Erythroblast (primary cell): ENCODE measurements around the gene TTLL7.

Experiments used
- DNase-seq, 2 experiments: peaks; one replicate each; lab custom pipeline; 2025; lab: John Stamatoyannopoulos, UW
- GATA1 ChIP-seq: IDR thresholded peaks from 2 replicates; pipeline ENCODE4 v1.6.1; 2011; ENCODE audit warnings: low read depth, mild to moderate bottlenecking, control low read depth, low read length, moderate library complexity
- POLR2A ChIP-seq: IDR thresholded peaks from 2 replicates; pipeline ENCODE4 v1.6.1; 2011; ENCODE audit warnings: mild to moderate bottlenecking, low read length

Gene TTLL7

GRCh38 chr1:83976920-83977319 lies 22.0 kb downstream of the TTLL7 start:
- DNase-seq, result no peak

DNA sequence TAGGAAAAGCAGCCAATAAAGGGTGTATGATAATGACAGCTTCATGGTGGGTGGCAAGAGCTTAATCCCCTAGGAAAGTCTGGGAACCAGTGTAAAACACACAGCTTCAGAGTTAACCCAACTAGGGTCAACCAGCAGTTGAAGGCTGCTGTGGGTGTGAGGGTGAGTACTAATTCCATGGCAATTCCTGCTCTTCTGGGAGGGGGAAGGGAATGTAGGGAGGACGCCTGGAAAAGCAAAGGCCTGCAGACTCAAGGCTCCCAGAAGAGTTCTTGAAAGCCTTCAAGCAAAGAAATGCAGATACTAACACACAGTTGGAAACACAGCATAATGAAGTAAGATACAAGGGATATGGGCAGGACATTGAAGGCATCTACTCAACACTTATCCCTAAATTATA lies 28.1 kb downstream of the TTLL7 start:
- TF ChIP-seq GATA1 (no peak), POLR2A (no peak)
- no peak for DNase-seq

More at GRCh38 chr1:83976920-83977319, 22.0 kb downstream of the TTLL7 start:
- no peak for TF ChIP-seq POLR2A
- TF ChIP-seq GATA1, result no peak

DNA sequence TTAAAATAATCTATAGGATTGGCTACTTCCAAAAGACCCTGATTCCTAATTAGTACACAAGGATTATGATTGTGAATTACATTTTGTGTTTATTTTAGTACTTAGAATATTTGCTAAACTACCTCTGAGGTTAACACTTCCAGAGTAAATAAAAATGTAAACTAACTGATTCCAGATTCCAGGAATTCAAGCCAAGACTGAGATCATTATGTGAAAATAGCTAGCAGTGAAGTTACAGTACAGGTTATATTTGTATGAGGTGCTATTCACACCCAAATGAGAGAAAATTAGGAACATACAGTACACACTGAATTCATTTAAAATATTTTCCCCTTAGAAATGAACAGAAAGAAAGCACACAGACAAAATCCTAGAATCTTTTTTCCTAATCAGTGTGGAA lies 28.8 kb downstream of the TTLL7 start:
- TF ChIP-seq GATA1, result no peak
- no peak for DNase-seq

DNA sequence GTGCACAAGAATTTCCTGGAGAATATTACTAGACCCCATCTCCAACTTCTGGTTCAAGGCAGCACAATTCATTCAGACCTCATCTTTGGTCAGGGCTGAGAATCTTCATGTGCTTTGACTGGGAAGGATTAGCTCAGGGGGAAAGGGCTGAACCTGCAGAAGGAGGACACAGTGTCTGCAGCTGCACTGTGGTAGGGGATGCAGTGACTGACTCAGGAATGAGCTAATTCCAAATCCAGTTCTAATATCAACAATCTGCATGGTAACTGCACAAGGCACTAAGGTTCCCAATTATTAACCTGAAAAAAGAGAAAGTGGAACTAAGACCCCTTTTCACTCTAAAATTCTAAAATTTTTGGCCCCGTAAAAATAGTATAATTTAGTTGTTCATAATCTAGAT lies 31.6 kb downstream of the TTLL7 start:
- TF ChIP-seq POLR2A (no peak), GATA1 (no peak)
- no peak for DNase-seq

DNA sequence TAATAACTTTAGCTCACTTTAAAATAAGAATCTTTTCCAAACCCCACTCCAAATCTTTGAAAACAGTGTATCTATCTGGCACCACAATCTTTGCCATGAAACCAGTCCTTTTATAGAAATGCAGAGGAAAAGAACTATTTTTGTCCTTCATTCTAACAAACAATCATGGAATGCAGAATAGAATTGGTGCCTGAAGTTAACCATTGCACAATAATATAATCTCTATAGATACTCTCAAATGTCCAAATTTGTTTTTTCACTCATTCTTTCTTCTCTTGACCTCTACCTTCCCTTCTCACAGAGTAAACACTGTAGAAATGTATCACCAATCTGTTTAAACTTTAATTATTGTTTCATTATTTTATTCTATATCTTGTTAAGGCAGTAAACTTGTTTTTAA lies 34.8 kb downstream of the TTLL7 start:
- DNase-seq, result no peak
- TF ChIP-seq GATA1 (no peak), POLR2A (no peak)

DNA sequence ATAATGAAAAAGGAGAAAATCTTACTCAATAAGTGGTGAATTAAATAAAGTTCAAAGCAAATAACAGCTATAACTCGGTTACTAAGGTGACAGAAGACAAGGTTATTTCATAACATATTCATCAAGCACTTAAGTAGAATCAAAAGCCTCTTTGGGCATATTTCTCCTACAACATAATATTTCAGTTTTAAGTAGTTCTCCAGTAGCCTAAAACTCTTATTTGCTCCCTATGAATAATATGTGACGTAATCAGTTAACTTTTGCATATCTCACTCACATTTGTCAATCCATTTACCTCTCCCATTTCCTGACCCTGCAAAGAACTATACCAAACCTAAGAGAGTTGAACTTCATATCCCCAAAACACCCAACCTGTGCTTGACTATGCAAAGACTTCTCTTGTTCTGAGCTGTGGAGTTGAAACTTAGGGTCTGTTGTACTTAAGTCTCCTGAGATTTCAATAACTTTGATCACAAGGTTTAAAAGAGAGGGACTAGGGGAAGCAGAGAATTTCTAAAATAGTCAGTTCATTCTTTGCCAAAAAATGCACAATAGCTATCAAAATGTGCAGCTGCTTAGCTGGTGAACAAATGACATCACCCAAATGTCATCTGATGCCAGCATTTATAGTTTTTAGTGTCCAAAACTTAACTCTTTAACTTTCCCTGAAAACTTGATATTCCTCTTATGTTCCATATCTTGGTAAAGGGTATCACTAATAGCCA lies 37.2 kb downstream of the TTLL7 start:
- no peak for DNase-seq
- TF ChIP-seq POLR2A (no peak), GATA1 (no peak)

GRCh38 chr1:83960669-83961277 lies 38.2 kb downstream of the TTLL7 start:
- DNase-seq, result no peak
- TF ChIP-seq GATA1 (no peak), POLR2A (no peak)

- DNase-seq, result no peak
- TF ChIP-seq GATA1 (no peak), POLR2A (no peak)
Observed at GRCh38 chr1:83959824-83960498, 39.0 kb downstream of the TTLL7 start.

DNA sequence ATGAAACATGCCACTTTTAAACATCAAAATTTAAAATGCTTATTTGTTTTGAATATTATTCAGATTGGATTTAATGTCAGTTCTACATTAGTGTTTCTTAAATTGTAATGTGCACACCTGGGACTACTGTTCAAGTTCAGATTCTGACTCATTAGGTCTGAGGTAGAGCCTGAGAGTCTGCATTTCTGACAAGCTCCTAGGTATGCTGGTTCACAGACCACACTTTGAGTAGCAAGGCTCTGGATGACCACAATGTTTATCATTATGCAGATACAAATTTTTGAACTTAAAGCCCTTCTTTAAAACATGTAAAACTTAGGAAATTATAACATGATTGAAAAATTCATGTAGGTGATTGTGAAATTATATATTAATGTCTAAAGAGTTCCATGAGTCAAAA lies 40.2 kb downstream of the TTLL7 start:
- TF ChIP-seq POLR2A (no peak), GATA1 (no peak)
- DNase-seq, result no peak

GRCh38 chr1:83954166-83954823 lies 44.6 kb downstream of the TTLL7 start:
- TF ChIP-seq POLR2A, result no peak
- no peak for TF ChIP-seq GATA1
- DNase-seq, result no peak

- DNase-seq, result no peak
- TF ChIP-seq GATA1 (no peak), POLR2A (no peak)
Observed at GRCh38 chr1:83950106-83950661, 48.7 kb downstream of the TTLL7 start.

- DNase-seq, result no peak
- no peak for TF ChIP-seq GATA1
Observed at GRCh38 chr1:83942914-83943313, 56.0 kb downstream of the TTLL7 start.

DNA sequence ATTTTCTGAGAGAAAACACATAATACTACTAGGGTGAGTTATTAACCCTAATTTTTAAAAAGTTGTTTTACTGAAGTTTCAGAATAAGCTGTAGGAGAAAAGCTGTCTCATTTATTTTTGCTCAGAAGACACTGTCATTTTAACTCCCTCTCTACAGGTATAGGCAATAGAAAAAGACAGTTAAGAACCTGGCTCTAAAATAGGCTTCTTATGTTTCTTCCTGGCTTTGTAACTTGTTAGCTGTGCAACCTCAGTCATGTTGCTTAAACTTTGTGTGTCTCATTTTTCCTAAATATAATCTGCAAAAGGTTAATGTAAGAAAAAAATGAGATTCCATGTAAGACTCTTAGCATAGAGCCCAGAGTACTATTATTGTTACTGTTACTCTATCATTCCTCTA lies 64.4 kb downstream of the TTLL7 start:
- DNase-seq, result no peak

GRCh38 chr1:83932693-83933092 lies 66.2 kb downstream of the TTLL7 start:
- TF ChIP-seq GATA1 (no peak), POLR2A (no peak)
- DNase-seq, result no peak

More for the DNA sequence above, 64.4 kb downstream of the TTLL7 start:
- TF ChIP-seq GATA1 (no peak), POLR2A (no peak)

DNA sequence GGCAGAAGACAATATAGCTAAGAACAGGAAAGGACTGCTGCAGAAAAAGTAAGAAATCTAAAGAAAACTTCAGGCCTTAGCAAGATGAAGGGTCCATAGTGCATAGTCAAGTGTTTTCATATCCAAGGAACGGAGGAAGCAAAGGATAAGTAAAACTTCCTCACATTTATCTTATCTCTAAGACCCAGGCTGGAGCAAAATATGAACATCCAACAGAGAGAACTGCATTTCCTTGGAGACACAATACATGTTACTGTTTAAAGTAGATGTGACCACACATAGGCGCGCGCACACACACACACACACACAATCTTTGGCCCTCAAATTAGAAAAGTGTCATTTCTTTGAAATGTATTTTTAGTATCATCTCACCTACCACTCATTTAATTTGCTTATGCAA lies 66.7 kb downstream of the TTLL7 start:
- TF ChIP-seq GATA1 (no peak), POLR2A (no peak)

More for the DNA sequence above, 66.7 kb downstream of the TTLL7 start:
- no peak for DNase-seq
